GM18508 (cell line): ENCODE results near the gene BCAS1.
"Not testable (repeated sequence)": the region's sequence is repeated elsewhere in the genome, so short reads cannot be mapped to it uniquely, and the experiment has no call there.

ENCODE experiments used
- ATAC-seq: cut with Tn5 transposase; IDR thresholded peaks from one replicate; pipeline ENCODE4 v1.9.1; 2021; ENCODE audit warnings: moderate number of reproducible peaks; ENCODE audit not compliant: insufficient read depth, unreplicated experiment

BCAS1 gene

GRCh38 chr20:54025251-54025771 lies 45.1 kb downstream of the BCAS1 start:
- no peak for ATAC-seq

GRCh38 chr20:54023406-54023805 lies 47.0 kb downstream of the BCAS1 start:
- no peak for ATAC-seq

GRCh38 chr20:54021446-54022235 lies 48.8 kb downstream of the BCAS1 start:
- no peak for ATAC-seq

GRCh38 chr20:54020868-54021267 lies 49.5 kb downstream of the BCAS1 start:
- ATAC-seq: no peak

GRCh38 chr20:54020348-54020747 lies 50.0 kb downstream of the BCAS1 start:
- ATAC-seq: no peak

- no peak for ATAC-seq
These were observed 50.8 kb downstream of the BCAS1 start for GRCh38 chr20:54019585-54019984.

GRCh38 chr20:54019127-54019526 lies 51.3 kb downstream of the BCAS1 start:
- ATAC-seq: no peak

GRCh38 chr20:54017846-54018245 lies 52.5 kb downstream of the BCAS1 start:
- ATAC-seq: peak; percentile 65

- no peak for ATAC-seq
These were observed 54.9 kb downstream of the BCAS1 start for GRCh38 chr20:54015496-54015895.

- ATAC-seq: no peak
These were observed 56.0 kb downstream of the BCAS1 start for GRCh38 chr20:54014293-54014926.

GRCh38 chr20:54013471-54013870 lies 56.9 kb downstream of the BCAS1 start:
- ATAC-seq: no peak

GRCh38 chr20:54011346-54011745 lies 59.0 kb downstream of the BCAS1 start:
- ATAC-seq: no peak

- not testable (repeated sequence) for ATAC-seq
These were observed 64.2 kb downstream of the BCAS1 start for GRCh38 chr20:54006216-54006615.

GRCh38 chr20:54005524-54005923 lies 64.9 kb downstream of the BCAS1 start:
- no peak for ATAC-seq

- peak; percentile 97 for ATAC-seq
These were observed 65.9 kb downstream of the BCAS1 start for GRCh38 chr20:54004445-54004844.

- ATAC-seq: no peak
These were observed 67.7 kb downstream of the BCAS1 start for GRCh38 chr20:54002741-54003140.

GRCh38 chr20:54002056-54002575 lies 68.3 kb downstream of the BCAS1 start:
- no peak for ATAC-seq

GRCh38 chr20:54000914-54001313 lies 69.5 kb downstream of the BCAS1 start:
- ATAC-seq: no peak

- ATAC-seq: no peak
These were observed 70.1 kb downstream of the BCAS1 start for GRCh38 chr20:54000262-54000661.

GRCh38 chr20:53999077-53999476 lies 71.3 kb downstream of the BCAS1 start:
- ATAC-seq: no peak
